Liver (tissue), 9 donors: ENCODE results near the gene SORCS2. TPM values are rescaled to one million over a fixed set of nuclear protein-coding genes. Genes with fewer than 3 reads are reported as not detected.

Source experiments
- DNase-seq: peaks from one replicate; pipeline ENCODE4 v3.0.0-alpha.2; 2017; ENCODE audit warnings: low spot score
- H3K27ac ChIP-seq, 2 donors: one replicate each; pipeline ENCODE4 v1.7.0; 2013; ENCODE audit warnings: inconsistent platforms in 2 of 2, low read length in 2 of 2, control low read depth in 1 of 2, low read depth in 1 of 2, mild to moderate bottlenecking in 1 of 2
- H3K27me3 ChIP-seq, 4 donors: one replicate each; pipeline versions ENCODE4 v1.6.1 to v1.7.0; 2013; ENCODE audit warnings: low read length in 3 of 4, inconsistent platforms in 1 of 4, mild to moderate bottlenecking in 1 of 4, moderate library complexity in 1 of 4; ENCODE audit not compliant: control insufficient read depth in 4 of 4, insufficient read depth in 4 of 4
- H3K36me3 ChIP-seq, 4 donors: one replicate each; pipeline versions ENCODE4 v1.6.1 to v1.7.0; 2013; ENCODE audit warnings: low read length in 3 of 4, mild to moderate bottlenecking in 3 of 4, low read depth in 1 of 4, moderate library complexity in 1 of 4; ENCODE audit not compliant: control insufficient read depth in 4 of 4, insufficient read depth in 3 of 4
- H3K4me1 ChIP-seq, 4 donors: one replicate each; pipeline versions ENCODE4 v1.6.1 to v1.7.0; 2013; ENCODE audit warnings: low read length in 3 of 4, mild to moderate bottlenecking in 3 of 4, moderate library complexity in 1 of 4; ENCODE audit not compliant: control insufficient read depth in 4 of 4, insufficient read depth in 4 of 4
- H3K4me3 ChIP-seq, 3 donors: one replicate each; pipeline versions ENCODE4 v1.6.1 to v1.7.0; 2013; ENCODE audit warnings: low read length in 3 of 3, control low read depth in 1 of 3, low read depth in 1 of 3, mild to moderate bottlenecking in 1 of 3
- H3K9ac ChIP-seq, 2 donors: one replicate each; pipeline ENCODE4 v1.7.0; 2013; ENCODE audit warnings: low read length in 2 of 2, mild to moderate bottlenecking in 2 of 2, moderate library complexity in 2 of 2, control low read depth in 1 of 2, low read depth in 1 of 2
- H3K9me3 ChIP-seq, 4 donors: one replicate each; pipeline versions ENCODE4 v1.6.1 to v1.7.0; 2013; ENCODE audit warnings: low read length in 3 of 4; ENCODE audit not compliant: control insufficient read depth in 4 of 4
- CTCF ChIP-seq: fragments of 150-350 bp; IDR thresholded peaks from 2 replicates; pipeline ENCODE4 v1.5.1; 2017; ENCODE audit warnings: improper control_type of control experiment, low read depth, low read length; ENCODE audit not compliant: missing input control
- EGR1 ChIP-seq, 2 donors: IDR thresholded peaks; 2 replicates each; pipeline ENCODE4 v1.6.1; 2016 to 2018; ENCODE audit warnings: antibody characterized with exemption in 2 of 2, low read depth in 2 of 2
- FOXA1 ChIP-seq: IDR thresholded peaks from 2 replicates; pipeline ENCODE4 v1.6.1; 2016; ENCODE audit warnings: antibody characterized with exemption
- FOXA2 ChIP-seq: IDR thresholded peaks from 2 replicates; pipeline ENCODE4 v1.6.1; 2016; ENCODE audit warnings: antibody characterized with exemption
- GABPA ChIP-seq, 2 donors: IDR thresholded peaks in 1 of 2; conservative IDR thresholded peaks in 1 of 2; 2 replicates each; pipeline ENCODE4 v1.6.1; 2016; ENCODE audit warnings: antibody characterized with exemption in 2 of 2, mild to moderate bottlenecking in 1 of 2, moderate library complexity in 1 of 2
- HNF4A ChIP-seq, 2 donors: conservative IDR thresholded peaks; 2 replicates each; pipeline ENCODE4 v1.6.1; 2016; ENCODE audit warnings: antibody characterized with exemption in 2 of 2, mild to moderate bottlenecking in 2 of 2
- HNF4G ChIP-seq: IDR thresholded peaks from 2 replicates; pipeline ENCODE4 v1.6.1; 2016; ENCODE audit warnings: antibody characterized with exemption
- JUND ChIP-seq, 2 donors: IDR thresholded peaks; 2 replicates each; pipeline ENCODE4 v1.6.1; 2016; ENCODE audit warnings: antibody characterized with exemption in 2 of 2
- MAX ChIP-seq: IDR thresholded peaks from 2 replicates; pipeline ENCODE4 v1.6.1; 2016; ENCODE audit warnings: antibody characterized with exemption
- NR2F2 ChIP-seq: IDR thresholded peaks from 2 replicates; pipeline ENCODE4 v1.6.1; 2016; ENCODE audit warnings: antibody characterized with exemption
- RXRA ChIP-seq, 2 donors: IDR thresholded peaks; 2 replicates each; pipeline ENCODE4 v1.6.1; 2017 to 2018; ENCODE audit warnings: antibody characterized with exemption in 2 of 2, mild to moderate bottlenecking in 1 of 2
- SP1 ChIP-seq: IDR thresholded peaks from 2 replicates; pipeline ENCODE4 v1.6.1; 2018; ENCODE audit warnings: antibody characterized with exemption, mild to moderate bottlenecking
- TAF1 ChIP-seq: conservative IDR thresholded peaks from 2 replicates; pipeline ENCODE4 v1.6.1; 2016; ENCODE audit warnings: antibody characterized with exemption, mild to moderate bottlenecking
- WGBS: extraction: QIAGEN DNeasy Blood & Tissue Kit; methylation state at CpG from one replicate; pipeline ENCODE4 v1.1.7; 2013; 5-methylcytosine and 5-hydroxymethylcytosine counted together
- polyA plus RNA-seq, 2 donors: library from polyadenylated mRNA; stranded (reverse) in 1 of 2; unstranded in 1 of 2; fragments of 200-250 nt in 1 of 2; fragments of >200 nt in 1 of 2; fragmentation: Nextera tagmentation in 1 of 2; extraction: Ambion mirVana in 1 of 2; gene quantifications; one replicate each; pipeline versions ENCODE4 v1.2.1 to v1.2.3, GENCODE V29; 2013 to 2015
- total RNA-seq, 2 donors: library from RNA; depleted of rRNA; stranded (reverse); fragments of >200 nt; gene quantifications; one replicate each; pipeline ENCODE4 v1.2.3, GENCODE V29; 2014
- TF ChIP-seq, protein P1 (sequence below): IDR thresholded peaks from 2 replicates; pipeline ENCODE4 v1.6.1; 2016; ENCODE audit warnings: antibody characterized with exemption
- TF ChIP-seq, protein P2 (sequence below): IDR thresholded peaks from 2 replicates; pipeline ENCODE4 v1.6.1; 2016; ENCODE audit warnings: antibody characterized with exemption
- donor health status: healthy.
- donor health status: healthy.
- donor health status: healthy.
- donor health status: healthy.
- donor health status: healthy.

The SORCS2 gene
- total and polyA plus RNA-seq, 4 donors: 0.10 to 1.4 (median 0.92) TPM

DNA sequence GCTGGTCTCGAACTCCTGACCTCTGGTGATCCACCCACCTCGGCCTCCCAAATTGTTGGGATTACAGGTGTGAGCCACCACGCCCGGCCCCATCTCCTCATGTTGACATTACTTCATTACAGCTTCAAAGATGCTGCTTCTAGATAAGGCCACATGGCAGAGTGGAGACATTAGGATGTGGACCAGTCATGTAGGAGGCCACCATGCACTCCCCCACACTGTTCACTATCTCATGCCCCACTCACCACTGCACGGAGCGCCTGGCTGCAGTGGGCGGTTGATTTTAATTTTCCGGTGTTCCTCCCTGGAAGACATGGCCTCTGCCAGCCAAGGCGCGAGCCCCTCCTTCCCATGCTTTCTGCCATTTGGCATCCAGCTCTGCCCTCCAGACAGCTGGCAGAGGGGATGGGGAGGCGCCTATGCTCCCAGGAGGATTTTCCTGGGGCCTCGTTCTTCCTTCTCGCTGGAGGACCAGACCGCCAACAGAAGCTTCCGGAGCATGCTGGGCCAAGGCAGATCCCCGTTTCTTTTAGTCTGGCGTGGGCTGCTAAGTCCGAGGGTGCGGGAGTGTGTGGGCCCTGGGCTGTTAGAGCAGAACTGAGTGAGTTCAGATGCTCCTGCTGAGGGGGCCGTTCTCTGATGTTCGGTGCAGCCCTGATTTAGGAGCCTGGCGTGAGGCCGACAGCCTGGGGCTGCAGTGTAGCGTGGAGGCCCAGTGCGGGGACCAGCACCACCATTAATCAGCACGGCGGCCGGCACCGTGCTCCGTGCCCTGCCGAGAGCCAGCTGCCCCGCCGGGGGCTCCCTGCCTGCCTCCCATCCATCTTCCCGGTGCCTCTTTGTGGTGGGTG lies 93.1 kb downstream of the SORCS2 start:
- TF ChIP-seq MAX: no peak
- TF ChIP-seq, protein P1, sequence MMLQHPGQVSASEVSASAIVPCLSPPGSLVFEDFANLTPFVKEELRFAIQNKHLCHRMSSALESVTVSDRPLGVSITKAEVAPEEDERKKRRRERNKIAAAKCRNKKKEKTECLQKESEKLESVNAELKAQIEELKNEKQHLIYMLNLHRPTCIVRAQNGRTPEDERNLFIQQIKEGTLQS: no peak
- no peak for TF ChIP-seq HNF4A (conservative IDR thresholded peaks at IDR 0.05)
- TF ChIP-seq, protein P2, sequence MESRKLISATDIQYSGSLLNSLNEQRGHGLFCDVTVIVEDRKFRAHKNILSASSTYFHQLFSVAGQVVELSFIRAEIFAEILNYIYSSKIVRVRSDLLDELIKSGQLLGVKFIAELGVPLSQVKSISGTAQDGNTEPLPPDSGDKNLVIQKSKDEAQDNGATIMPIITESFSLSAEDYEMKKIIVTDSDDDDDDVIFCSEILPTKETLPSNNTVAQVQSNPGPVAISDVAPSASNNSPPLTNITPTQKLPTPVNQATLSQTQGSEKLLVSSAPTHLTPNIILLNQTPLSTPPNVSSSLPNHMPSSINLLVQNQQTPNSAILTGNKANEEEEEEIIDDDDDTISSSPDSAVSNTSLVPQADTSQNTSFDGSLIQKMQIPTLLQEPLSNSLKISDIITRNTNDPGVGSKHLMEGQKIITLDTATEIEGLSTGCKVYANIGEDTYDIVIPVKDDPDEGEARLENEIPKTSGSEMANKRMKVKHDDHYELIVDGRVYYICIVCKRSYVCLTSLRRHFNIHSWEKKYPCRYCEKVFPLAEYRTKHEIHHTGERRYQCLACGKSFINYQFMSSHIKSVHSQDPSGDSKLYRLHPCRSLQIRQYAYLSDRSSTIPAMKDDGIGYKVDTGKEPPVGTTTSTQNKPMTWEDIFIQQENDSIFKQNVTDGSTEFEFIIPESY: no peak
- no peak for TF ChIP-seq TAF1
- TF ChIP-seq SP1: no peak
- no peak for TF ChIP-seq HNF4G
- no peak for TF ChIP-seq NR2F2
- TF ChIP-seq GABPA (IDR thresholded peaks at IDR 0.05 in 1 of 2, conservative IDR thresholded peaks at IDR 0.05 in 1 of 2): no peak
- no peak for TF ChIP-seq JUND (IDR thresholded peaks at IDR 0.05)
- no peak for TF ChIP-seq FOXA2
- Histone ChIP-seq H3K9me3 (no peaks in the 10 kb centered on the region), H3K27me3 (no peaks in the 10 kb centered on the region), H3K4me1 (peaks cover 0 to 12% (median 5%) of the 10 kb centered on the region in 4 donors), H3K4me3 (no peak overlapping the region), H3K9ac (no peak overlapping the region), H3K36me3 (no peaks in the 10 kb centered on the region), H3K27ac (no peak overlapping the region)
- 85% methylated on average over 34 of the region's 34 CpGs for WGBS
- DNase-seq: no peak

- Histone ChIP-seq H3K27me3 (no peaks in the 10 kb centered on the region), H3K27ac (no peak overlapping the region), H3K9me3 (no peaks in the 10 kb centered on the region), H3K9ac (no peak overlapping the region), H3K36me3 (no peaks in the 10 kb centered on the region), H3K4me3 (no peak overlapping the region), H3K4me1 (peaks cover 0 to 12% (median 5%) of the 10 kb centered on the region in 4 donors)
- no peak for DNase-seq
- WGBS: 86% methylated on average over 14 of the region's 14 CpGs
- TF ChIP-seq NR2F2: no peak
- TF ChIP-seq CTCF: no peak
- TF ChIP-seq EGR1 (IDR thresholded peaks at IDR 0.05; ENCODE audit: low read depth in 2 of 2): no peak
- TF ChIP-seq SP1: no peak
- no peak for TF ChIP-seq FOXA1
- TF ChIP-seq RXRA (IDR thresholded peaks at IDR 0.05): no peak
- no peak for TF ChIP-seq HNF4G
- TF ChIP-seq, protein P1: no peak
Observed at GRCh38 chr4:7286170-7286569, 93.8 kb downstream of the SORCS2 start.
